GM19043 (cell line): ENCODE measurements around the gene CCDC85A.

Experiments
- ATAC-seq: cut with Tn5 transposase; IDR thresholded peaks from one replicate; pipeline ENCODE4 v1.9.1; 2021; ENCODE audit warnings: low read depth; ENCODE audit not compliant: unreplicated experiment

The CCDC85A gene

GRCh38 chr2:56292951-56293350 lies 109.2 kb downstream of the CCDC85A start:
- ATAC-seq: no peak

- no peak for ATAC-seq
These were observed 111.9 kb downstream of the CCDC85A start for GRCh38 chr2:56295666-56296065.

- no peak for ATAC-seq
These were observed 113.9 kb downstream of the CCDC85A start for GRCh38 chr2:56297671-56298070.

GRCh38 chr2:56299171-56299691 lies 115.4 kb downstream of the CCDC85A start:
- no peak for ATAC-seq

- no peak for ATAC-seq
These were observed 125.9 kb downstream of the CCDC85A start for GRCh38 chr2:56309626-56310170.

- no peak for ATAC-seq
These were observed 129.7 kb downstream of the CCDC85A start for GRCh38 chr2:56313500-56313921.

GRCh38 chr2:56314371-56314770 lies 130.6 kb downstream of the CCDC85A start:
- ATAC-seq: no peak

- ATAC-seq: no peak
These were observed 131.0 kb downstream of the CCDC85A start for GRCh38 chr2:56314796-56315195.

GRCh38 chr2:56315376-56315775 lies 131.6 kb downstream of the CCDC85A start:
- ATAC-seq: no peak

GRCh38 chr2:56316011-56316410 lies 132.2 kb downstream of the CCDC85A start:
- ATAC-seq: no peak

GRCh38 chr2:56318147-56318546 lies 134.4 kb downstream of the CCDC85A start:
- ATAC-seq: no peak

GRCh38 chr2:56325661-56326345 lies 142.0 kb downstream of the CCDC85A start:
- ATAC-seq: no peak

- ATAC-seq: no peak
These were observed 142.6 kb downstream of the CCDC85A start for GRCh38 chr2:56326346-56326741.

- no peak for ATAC-seq
These were observed 148.0 kb downstream of the CCDC85A start for GRCh38 chr2:56331810-56332209.

GRCh38 chr2:56333812-56334485 lies 150.2 kb downstream of the CCDC85A start:
- no peak for ATAC-seq

GRCh38 chr2:56334622-56335021 lies 150.8 kb downstream of the CCDC85A start:
- ATAC-seq: no peak

GRCh38 chr2:56335101-56335500 lies 151.3 kb downstream of the CCDC85A start:
- ATAC-seq: no peak

- no peak for ATAC-seq
These were observed 153.6 kb downstream of the CCDC85A start for GRCh38 chr2:56337342-56337741.

GRCh38 chr2:56338232-56338631 lies 154.4 kb downstream of the CCDC85A start:
- ATAC-seq: no peak

- ATAC-seq: no peak
These were observed 161.0 kb downstream of the CCDC85A start for GRCh38 chr2:56344771-56345170.

GRCh38 chr2:56347881-56348280 lies 164.1 kb downstream of the CCDC85A start:
- no peak for ATAC-seq
